ENCODE measurements around the gene PLA1A. TPM values are rescaled to one million over a fixed set of nuclear protein-coding genes. Genes with fewer than 3 reads are reported as not detected.

Gene PLA1A
- total RNA-seq, 3 donors from 2014 or later, result 0.59 to 4.9 (median 2.1) TPM

GRCh38 chr3:119598410-119599098 is 869 bp downstream of the PLA1A start:
- H3K4me3 ChIP-seq, result no peak overlapping the region
- no peak overlapping the region for H3K27ac ChIP-seq
- TF ChIP-seq POLR2A (IDR thresholded peaks at IDR 0.05) (no peak), POLR2AphosphoS5 (IDR thresholded peaks at IDR 0.05) (no peak)
- TF ChIP-seq, protein P1, sequence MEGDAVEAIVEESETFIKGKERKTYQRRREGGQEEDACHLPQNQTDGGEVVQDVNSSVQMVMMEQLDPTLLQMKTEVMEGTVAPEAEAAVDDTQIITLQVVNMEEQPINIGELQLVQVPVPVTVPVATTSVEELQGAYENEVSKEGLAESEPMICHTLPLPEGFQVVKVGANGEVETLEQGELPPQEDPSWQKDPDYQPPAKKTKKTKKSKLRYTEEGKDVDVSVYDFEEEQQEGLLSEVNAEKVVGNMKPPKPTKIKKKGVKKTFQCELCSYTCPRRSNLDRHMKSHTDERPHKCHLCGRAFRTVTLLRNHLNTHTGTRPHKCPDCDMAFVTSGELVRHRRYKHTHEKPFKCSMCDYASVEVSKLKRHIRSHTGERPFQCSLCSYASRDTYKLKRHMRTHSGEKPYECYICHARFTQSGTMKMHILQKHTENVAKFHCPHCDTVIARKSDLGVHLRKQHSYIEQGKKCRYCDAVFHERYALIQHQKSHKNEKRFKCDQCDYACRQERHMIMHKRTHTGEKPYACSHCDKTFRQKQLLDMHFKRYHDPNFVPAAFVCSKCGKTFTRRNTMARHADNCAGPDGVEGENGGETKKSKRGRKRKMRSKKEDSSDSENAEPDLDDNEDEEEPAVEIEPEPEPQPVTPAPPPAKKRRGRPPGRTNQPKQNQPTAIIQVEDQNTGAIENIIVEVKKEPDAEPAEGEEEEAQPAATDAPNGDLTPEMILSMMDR (IDR thresholded peaks at IDR 0.05), result no peak
- intact Hi-C loops (cut with DNase I; ENCODE audit: low total_unique reads), result no loop called here
- DNase-seq (ENCODE audit: low spot score in 2 of 2), result no peak
- no peaks in the 10 kb centered on the region for H3K4me1 ChIP-seq
- H3K27me3 ChIP-seq, result no peaks in the 10 kb centered on the region
- no peaks in the 10 kb centered on the region for H3K36me3 ChIP-seq
- no peaks in the 10 kb centered on the region for H3K9me3 ChIP-seq

- Histone ChIP-seq H3K27me3 (no peaks in the 10 kb centered on the region), H3K27ac (no peak overlapping the region), H3K4me3 (no peak overlapping the region), H3K36me3 (no peaks in the 10 kb centered on the region), H3K4me1 (no peaks in the 10 kb centered on the region), H3K9me3 (no peaks in the 10 kb centered on the region)
- DNase-seq (ENCODE audit: low spot score in 2 of 2), result no peak
- intact Hi-C loops (cut with DNase I; ENCODE audit: low total_unique reads), result no loop called here
- TF ChIP-seq POLR2A (IDR thresholded peaks at IDR 0.05), result no peak
- TF ChIP-seq, protein P1 (IDR thresholded peaks at IDR 0.05), result no peak
Measured at GRCh38 chr3:119599558-119600174, 2.0 kb downstream of the PLA1A start.

DNA sequence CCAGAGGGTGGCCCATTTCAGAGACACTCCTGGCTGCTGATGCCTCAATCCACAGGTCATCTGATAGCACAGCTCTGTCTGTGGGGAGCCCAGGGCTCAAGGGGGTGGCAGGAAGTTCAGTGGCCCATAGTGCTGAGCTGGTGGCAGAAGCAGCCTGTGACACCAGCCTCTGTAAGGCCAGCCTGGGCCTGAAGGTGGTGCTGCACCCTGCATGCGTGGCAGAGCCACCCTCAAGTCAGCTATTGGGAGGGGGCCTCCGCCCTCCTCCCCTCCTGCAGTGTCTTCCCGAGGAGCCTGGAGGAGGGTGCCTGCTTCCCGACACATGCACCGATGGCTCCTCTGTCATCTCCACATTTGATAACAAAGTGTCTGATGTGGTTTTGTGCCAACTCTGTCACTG is 3.0 kb downstream of the PLA1A start:
- H3K9me3 ChIP-seq, result no peaks in the 10 kb centered on the region
- intact Hi-C loops (cut with DNase I; ENCODE audit: low total_unique reads), result no loop called here
- H3K4me3 ChIP-seq, result no peak overlapping the region
- no peaks in the 10 kb centered on the region for H3K27me3 ChIP-seq
- no peaks in the 10 kb centered on the region for H3K36me3 ChIP-seq
- H3K27ac ChIP-seq, result no peak overlapping the region
- DNase-seq (ENCODE audit: low spot score in 2 of 2), result no peak
- no peaks in the 10 kb centered on the region for H3K4me1 ChIP-seq
- TF ChIP-seq POLR2AphosphoS5 (IDR thresholded peaks at IDR 0.05) (no peak), POLR2A (IDR thresholded peaks at IDR 0.05) (no peak)
- TF ChIP-seq, protein P1 (IDR thresholded peaks at IDR 0.05), result no peak

DNA sequence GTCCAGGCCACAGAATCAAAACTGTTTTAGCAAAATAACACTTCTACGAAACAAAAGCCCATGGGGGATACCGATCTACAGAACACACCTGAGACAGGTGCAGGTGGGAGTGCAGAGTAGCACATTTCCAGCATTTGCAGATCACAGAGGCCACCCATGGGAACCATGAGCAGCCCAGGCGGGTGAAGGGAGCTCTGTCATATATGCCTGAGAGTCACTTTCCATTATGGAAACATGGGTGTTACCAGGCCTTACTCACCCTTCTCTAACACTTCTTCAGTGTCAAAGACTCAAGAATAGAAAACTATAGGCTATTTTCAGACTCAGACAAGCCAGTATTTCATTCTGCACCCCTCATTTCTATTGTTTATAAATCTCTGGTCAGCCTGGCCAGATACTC is 3.5 kb downstream of the PLA1A start:
- H3K27ac ChIP-seq, result no peak overlapping the region
- TF ChIP-seq POLR2A (IDR thresholded peaks at IDR 0.05) (no peak), POLR2AphosphoS5 (IDR thresholded peaks at IDR 0.05) (no peak)
- TF ChIP-seq, protein P1 (IDR thresholded peaks at IDR 0.05), result no peak
- DNase-seq (ENCODE audit: low spot score in 2 of 2), result no peak
- intact Hi-C loops (cut with DNase I; ENCODE audit: low total_unique reads), result no loop called here
- H3K4me1 ChIP-seq, result no peaks in the 10 kb centered on the region
- H3K36me3 ChIP-seq, result no peaks in the 10 kb centered on the region
- H3K9me3 ChIP-seq, result no peaks in the 10 kb centered on the region
- no peak overlapping the region for H3K4me3 ChIP-seq
- H3K27me3 ChIP-seq, result no peaks in the 10 kb centered on the region

- DNase-seq (ENCODE audit: low spot score in 2 of 2), result no peak
- Histone ChIP-seq H3K27ac (no peak overlapping the region), H3K27me3 (no peaks in the 10 kb centered on the region), H3K9me3 (no peaks in the 10 kb centered on the region), H3K4me3 (no peak overlapping the region), H3K4me1 (no peaks in the 10 kb centered on the region), H3K36me3 (no peaks in the 10 kb centered on the region)
- no peak for TF ChIP-seq POLR2A (IDR thresholded peaks at IDR 0.05)
- TF ChIP-seq, protein P1 (IDR thresholded peaks at IDR 0.05), result no peak
- TF ChIP-seq POLR2AphosphoS5 (IDR thresholded peaks at IDR 0.05), result no peak
- intact Hi-C loops (cut with DNase I; ENCODE audit: low total_unique reads), result no loop called here
Measured at GRCh38 chr3:119602676-119603075, 5.0 kb downstream of the PLA1A start.
